ENCODE results near the gene SELENOT. TPM values are rescaled to one million over a fixed set of nuclear protein-coding genes. Genes with fewer than 3 reads are reported as not detected.

Gene SELENOT
- total RNA-seq, 1 experiment from 2014 or later: 48.3 TPM

- TF ChIP-seq ZNF263 (CRISPR knock-in tag; IDR thresholded peaks at IDR 0.05; ENCODE audit: low read depth) (no peak), ARID4B (CRISPR knock-in tag; IDR thresholded peaks at IDR 0.05; ENCODE audit: borderline replicate concordance) (no peak), ZMAT4 (CRISPR knock-in tag; IDR thresholded peaks at IDR 0.05) (no peak), ZSCAN18 (CRISPR knock-in tag; IDR thresholded peaks at IDR 0.05) (no peak), TEAD1 (CRISPR knock-in tag; IDR thresholded peaks at IDR 0.05) (no peak), SMAD3 (CRISPR knock-in tag; IDR thresholded peaks at IDR 0.05; ENCODE audit: borderline replicate concordance) (no peak), ETV6 (CRISPR knock-in tag; IDR thresholded peaks at IDR 0.05) (no peak), ZNF396 (CRISPR knock-in tag; IDR thresholded peaks at IDR 0.05; ENCODE audit: borderline replicate concordance) (no peak), MLX (CRISPR knock-in tag; IDR thresholded peaks at IDR 0.05) (no peak), AFF4 (CRISPR knock-in tag; IDR thresholded peaks at IDR 0.05; ENCODE audit: borderline replicate concordance) (no peak), ZNF219 (CRISPR knock-in tag; IDR thresholded peaks at IDR 0.05; ENCODE audit: borderline replicate concordance) (no peak), USF2 (CRISPR knock-in tag; IDR thresholded peaks at IDR 0.05) (no peak), NR2C2 (CRISPR knock-in tag; IDR thresholded peaks at IDR 0.05) (no peak), FOXK1 (CRISPR knock-in tag; IDR thresholded peaks at IDR 0.05) (no peak), NFYB (CRISPR knock-in tag; conservative IDR thresholded peaks at IDR 0.05; ENCODE audit: low read depth) (no peak), MXD4 (CRISPR knock-in tag; IDR thresholded peaks at IDR 0.05; ENCODE audit: borderline replicate concordance) (no peak), HMGXB4 (CRISPR knock-in tag; IDR thresholded peaks at IDR 0.05) (no peak), ATF3 (CRISPR knock-in tag; conservative IDR thresholded peaks at IDR 0.05) (no peak)
- no peak for DNase-seq (ENCODE audit: low spot score)
Measured at GRCh38 chr3:150635526-150635925, 32.4 kb downstream of the SELENOT start.

More at GRCh38 chr3:150635526-150635925, 32.4 kb downstream of the SELENOT start:
- Mint-ChIP-seq H3K27ac (peak overlapping the region; percentile 28; the same call in 1 of the 2 replicates), H3K9me3 (no peaks in the 10 kb centered on the region), H3K27me3 (ENCODE audit: low read depth) (no peaks in the 10 kb centered on the region), H3K4me1 (peaks cover 14% of the 10 kb centered on the region), H3K36me3 (peaks cover 2% of the 10 kb centered on the region; the same call in 1 of the 2 replicates), H3K4me3 (no peak overlapping the region)
- ChIA-PET POLR2A (interaction anchor here (0.6 kb wide), 1 partner anchor 123 kb away, joined by 4 read pairs; no protein-coding TSS in a partner anchor), CTCF (interaction anchor here (1.3 kb wide), 1 partner anchor 144 kb away, joined by 3 read pairs; no protein-coding TSS in a partner anchor)
- peak; percentile 54 for ATAC-seq
